T1000 (cell line): ENCODE measurements around the gene FAM3D.

Source experiments
- DNase-seq: peaks from one replicate; lab custom pipeline; 2025; ENCODE audit warnings: mixed read lengths; lab: John Stamatoyannopoulos, UW

Gene FAM3D

DNA sequence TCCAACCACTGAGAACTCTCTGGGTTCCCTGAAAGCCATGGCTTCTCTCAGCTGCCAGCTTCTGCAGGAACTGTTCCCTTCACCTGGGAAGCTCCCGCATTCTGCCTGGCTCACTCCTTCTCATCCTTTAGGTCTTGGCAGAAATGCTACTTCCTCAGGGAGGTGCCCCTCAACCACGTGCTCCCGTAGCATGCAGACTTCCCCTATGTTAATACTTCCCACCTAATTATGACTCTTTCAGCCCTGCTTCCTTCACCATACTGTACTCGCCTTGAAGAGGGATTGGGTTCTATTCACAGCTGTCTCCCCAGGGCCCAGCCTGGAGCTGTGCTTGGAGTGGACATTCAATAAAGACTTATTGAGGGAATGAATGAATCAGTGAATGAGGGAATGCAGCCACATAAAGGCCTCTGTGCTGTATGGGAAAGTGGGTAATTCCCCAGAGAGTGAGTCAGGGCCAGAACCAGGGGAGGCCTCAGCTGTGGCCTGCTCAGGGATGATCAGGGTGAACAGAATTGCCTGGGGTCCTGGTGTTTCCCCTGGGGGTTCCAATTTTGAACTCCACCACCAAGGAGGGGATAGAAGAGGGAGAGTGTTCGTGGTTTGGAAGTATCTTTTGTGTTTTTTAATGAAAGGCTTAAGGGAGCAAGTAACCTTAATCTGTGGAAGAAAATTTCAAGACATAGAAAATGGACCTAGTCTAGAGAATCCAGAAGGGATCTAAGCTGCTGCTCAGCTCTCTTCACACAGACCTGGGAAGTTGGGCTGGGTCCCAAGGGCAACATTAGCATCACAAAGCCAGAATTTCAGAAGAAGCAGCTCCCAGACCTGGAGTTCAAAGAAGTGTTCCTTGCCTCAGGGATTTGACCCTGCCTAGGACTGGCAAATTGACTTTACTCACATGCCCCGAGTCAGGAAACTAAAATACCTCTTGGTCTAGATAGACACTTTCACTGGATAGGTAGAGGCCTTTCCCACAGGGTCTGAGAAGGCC, 74.8 kb downstream of the FAM3D start:
- peak; percentile 14 for DNase-seq

DNA sequence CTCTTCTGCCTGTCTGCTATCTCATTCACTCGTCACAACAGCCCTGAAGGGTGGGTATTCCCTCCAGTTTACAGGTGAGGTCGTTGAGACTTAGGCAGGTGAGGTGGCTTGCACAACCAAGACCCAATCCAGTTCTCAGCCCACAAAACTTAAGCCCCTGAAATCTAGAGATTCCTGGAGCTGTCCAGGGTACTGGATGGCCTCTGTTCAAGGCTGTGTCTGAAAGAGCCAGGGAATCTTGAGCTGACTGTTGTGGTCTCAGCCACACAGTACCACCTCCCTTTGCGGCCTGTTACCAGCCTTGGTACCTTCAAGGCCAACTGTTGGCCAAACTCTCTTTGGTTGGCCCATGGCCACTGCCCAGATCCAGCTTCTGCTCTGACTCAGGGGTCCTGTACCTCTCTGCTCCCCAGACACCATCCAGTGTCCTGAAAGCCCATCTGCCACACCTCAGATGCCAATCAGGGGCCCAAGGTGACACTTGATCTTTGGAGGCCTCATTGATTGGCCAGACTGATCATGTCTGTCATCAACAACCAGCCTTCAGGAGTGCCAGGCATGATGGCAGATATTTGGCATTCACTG, 78.5 kb downstream of the FAM3D start:
- DNase-seq, result peak; percentile 11

DNA sequence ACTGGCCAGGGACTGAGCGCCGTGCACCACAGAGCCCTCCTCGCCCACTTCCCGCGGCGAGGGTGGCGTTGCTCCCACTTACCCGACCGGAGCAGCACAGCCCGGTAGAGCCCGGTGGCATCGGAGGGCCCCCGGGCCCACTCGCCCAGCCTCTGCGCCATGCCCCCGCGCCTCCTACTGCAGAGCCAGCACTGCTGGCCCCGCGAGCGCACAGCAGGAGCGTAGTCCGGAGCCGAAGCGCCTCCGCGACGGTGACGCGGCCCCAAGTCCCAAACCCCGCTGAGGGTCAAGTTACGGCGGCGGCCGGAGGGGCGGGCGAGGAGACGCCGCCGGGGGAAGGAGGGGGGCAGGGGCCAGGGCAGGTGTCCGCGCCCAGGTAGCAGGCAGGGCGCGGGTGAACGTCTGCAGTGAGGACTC, 79.8 kb downstream of the FAM3D start:
- no peak for DNase-seq

DNA sequence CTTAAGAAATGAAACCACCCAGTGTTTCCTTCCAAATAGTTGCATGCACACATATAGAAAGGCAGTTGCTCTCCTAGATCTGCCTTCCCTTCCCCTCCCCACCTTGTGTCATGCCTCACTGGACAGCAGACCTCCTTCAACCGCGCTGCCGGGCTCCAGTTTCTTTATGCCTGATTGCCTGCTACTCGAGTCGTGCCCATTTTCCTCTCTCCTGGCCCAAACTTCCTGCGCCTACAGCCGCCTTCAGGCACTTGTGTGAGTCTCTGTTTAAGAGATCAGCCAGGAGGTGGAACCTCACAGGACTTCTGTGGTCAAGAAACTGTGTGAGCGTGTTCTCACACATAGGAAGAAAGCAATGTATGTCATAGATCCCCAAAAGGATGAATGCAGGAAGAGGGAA, 80.6 kb downstream of the FAM3D start:
- no peak for DNase-seq

DNA sequence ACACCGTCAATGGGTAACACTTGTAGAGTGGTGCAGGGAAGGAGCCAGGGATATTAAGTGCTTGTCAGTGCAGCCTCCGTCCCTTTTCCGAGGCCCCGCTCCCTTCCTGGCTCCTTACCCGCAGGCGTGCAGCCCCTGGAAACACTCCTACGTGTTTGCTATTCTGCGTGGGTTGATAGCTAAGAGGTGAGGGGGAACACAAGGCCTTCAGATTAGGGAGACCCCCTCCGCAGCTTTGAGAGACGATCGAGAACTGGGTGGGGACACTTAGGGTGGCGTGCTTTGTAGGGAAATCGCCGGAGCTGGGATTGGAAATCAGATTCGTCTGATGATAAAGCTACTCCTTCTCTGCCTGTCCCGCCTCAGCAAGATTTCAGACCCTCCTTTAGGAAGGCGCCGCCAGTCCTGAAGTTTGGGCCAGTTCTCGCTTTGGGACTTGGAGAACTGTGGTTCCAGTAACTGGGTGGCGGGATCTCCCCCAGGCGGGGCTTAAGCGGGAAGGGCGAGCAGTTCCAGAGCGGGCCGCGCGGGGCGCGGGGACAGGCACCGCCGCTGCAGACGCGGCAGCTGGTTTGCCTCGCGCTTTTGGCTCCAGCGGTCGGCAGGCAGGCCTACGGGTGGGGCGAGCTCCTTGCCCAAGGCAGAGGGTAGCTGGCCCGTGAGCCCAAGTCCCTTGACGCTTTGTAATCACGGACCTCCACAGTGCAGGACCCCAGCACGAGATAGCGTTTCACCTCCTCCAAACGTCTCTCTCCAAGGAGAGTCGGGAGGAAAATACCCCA, 81.4 kb downstream of the FAM3D start:
- peak; percentile 41 for DNase-seq

DNA sequence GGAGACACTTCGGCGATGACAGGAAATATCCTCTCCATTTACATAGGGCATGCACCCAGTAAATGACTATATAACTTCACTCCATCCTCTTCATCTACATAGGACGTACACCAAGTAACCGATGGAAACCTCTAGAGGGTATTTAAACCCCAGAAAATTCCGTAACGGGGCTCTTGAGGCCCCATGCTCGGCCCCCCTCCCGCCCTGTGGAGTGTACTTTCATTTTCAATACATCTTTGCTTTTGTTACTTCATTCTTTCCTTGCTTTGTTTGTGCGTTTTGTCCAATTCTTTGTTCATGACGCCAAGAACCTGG, 81.9 kb downstream of the FAM3D start:
- no peak for DNase-seq
